Epithelial cell of prostate (primary cell): ENCODE data around the gene CXorf49B.
A peak's percentile ranks its signal among the peaks of the same experiment; 100 is the strongest.
"Not testable (repeated sequence)": the region's sequence is repeated elsewhere in the genome, so short reads cannot be mapped to it uniquely, and the experiment has no call there.

Experiments
- DNase-seq: peaks from one replicate; pipeline ENCODE4 v3.0.0-alpha.2; 2011; ENCODE audit warnings: low read depth, low spot score
- H3K27ac ChIP-seq: fragments of 450-650 bp; 2 replicates; pipeline ENCODE4 v1.5.1; 2017; ENCODE audit warnings: mild to moderate bottlenecking

CXorf49B gene

GRCh38 chrX:71763049-71763448, at the start of gene CXorf49B:
Gene CXorf49B, plus strand, starts transcription at chrX:71763349. Its CDS starts 75 bp downstream, at chrX:71763424.
- not testable (repeated sequence) for H3K27ac ChIP-seq, DNase-seq

GRCh38 chrX:71714064-71714463, 49.1 kb upstream of the CXorf49B start:
- not testable (repeated sequence) for H3K27ac ChIP-seq, DNase-seq

- not testable (repeated sequence) for DNase-seq
Observed at GRCh38 chrX:71715551-71715950, 47.6 kb upstream of the CXorf49B start.

GRCh38 chrX:71716323-71716722, 46.8 kb upstream of the CXorf49B start:
- H3K27ac ChIP-seq, DNase-seq: not testable (repeated sequence)

More at GRCh38 chrX:71715551-71715950, 47.6 kb upstream of the CXorf49B start:
- H3K27ac ChIP-seq = not testable (repeated sequence)

- not testable (repeated sequence) for DNase-seq, H3K27ac ChIP-seq
Observed at GRCh38 chrX:71718185-71718584, 45.0 kb upstream of the CXorf49B start, which contains the start of gene CXorf49. Gene CXorf49, minus strand, starts transcription at chrX:71718285. Its CDS starts 134 bp downstream, at chrX:71718151.

GRCh38 chrX:71719195-71719594, 44.0 kb upstream of the CXorf49B start:
- not testable (repeated sequence) for H3K27ac ChIP-seq, DNase-seq

- not testable (repeated sequence) for DNase-seq, H3K27ac ChIP-seq
Observed at GRCh38 chrX:71720289-71720886, 42.8 kb upstream of the CXorf49B start.

- not testable (repeated sequence) for H3K27ac ChIP-seq, DNase-seq
Observed at GRCh38 chrX:71760688-71761281, 2.4 kb upstream of the CXorf49B start.

GRCh38 chrX:71764832-71765231, 1.7 kb downstream of the CXorf49B start:
- not testable (repeated sequence) for H3K27ac ChIP-seq, DNase-seq

- H3K27ac ChIP-seq, DNase-seq: not testable (repeated sequence)
Observed at GRCh38 chrX:71765613-71766012, 2.5 kb downstream of the CXorf49B start.

- not testable (repeated sequence) for H3K27ac ChIP-seq, DNase-seq
Observed at GRCh38 chrX:71767134-71767533, 4.0 kb downstream of the CXorf49B start.

- H3K27ac ChIP-seq = not testable (repeated sequence)
Observed at GRCh38 chrX:71778322-71778721, 15.2 kb downstream of the CXorf49B start.

GRCh38 chrX:71782225-71782949, 19.2 kb downstream of the CXorf49B start:
- not testable (repeated sequence) for DNase-seq, H3K27ac ChIP-seq

More at GRCh38 chrX:71778322-71778721, 15.2 kb downstream of the CXorf49B start:
- not testable (repeated sequence) for DNase-seq

- H3K27ac ChIP-seq, DNase-seq: not testable (repeated sequence)
Observed at GRCh38 chrX:71782950-71783299, 19.8 kb downstream of the CXorf49B start.

GRCh38 chrX:71783569-71784347, 20.6 kb downstream of the CXorf49B start:
- DNase-seq, H3K27ac ChIP-seq: not testable (repeated sequence)

- not testable (repeated sequence) for DNase-seq
Observed at GRCh38 chrX:71784348-71784983, 21.3 kb downstream of the CXorf49B start.

GRCh38 chrX:71806450-71806849, 43.3 kb downstream of the CXorf49B start:
- not testable (repeated sequence) for DNase-seq, H3K27ac ChIP-seq

More at GRCh38 chrX:71784348-71784983, 21.3 kb downstream of the CXorf49B start:
- H3K27ac ChIP-seq = not testable (repeated sequence)

- H3K27ac ChIP-seq = no peak overlapping the region
- peak; percentile 3 for DNase-seq
Observed at GRCh38 chrX:71809886-71810285, 46.7 kb downstream of the CXorf49B start.

GRCh38 chrX:71814123-71814912, 51.2 kb downstream of the CXorf49B start:
- no peak overlapping the region for H3K27ac ChIP-seq

More at GRCh38 chrX:71814123-71814912, 51.2 kb downstream of the CXorf49B start:
- DNase-seq = no peak
